Cardiac fibroblast (primary cell): Measurements from ENCODE around the gene CEP63.

ENCODE experiments used
- DNase-seq, 2 donors: peaks; one replicate each; pipeline versions ENCODE4 v3.0.0 to v3.0.0-alpha.2; 2010; ENCODE audit warnings: low read depth in 2 of 2
- H3K4me3 ChIP-seq, 2 donors: replicated peaks in 1 of 2; 1 replicate in 1 of 2; 2 replicates in 1 of 2; pipeline ENCODE4 v1.5.1; 2011; ENCODE audit warnings: low read depth in 2 of 2, low read length in 2 of 2, mild to moderate bottlenecking in 2 of 2, moderate library complexity in 1 of 2
- TF ChIP-seq, protein P1 (sequence below): IDR thresholded peaks from one replicate; pipeline ENCODE4 v1.5.1; 2011; ENCODE audit warnings: low read depth, mild to moderate bottlenecking, low read length, inconsistent platforms

Gene CEP63

GRCh38 chr3:134603480-134603879, 117.6 kb downstream of the CEP63 start:
- DNase-seq = no peak
- TF ChIP-seq, protein P1, sequence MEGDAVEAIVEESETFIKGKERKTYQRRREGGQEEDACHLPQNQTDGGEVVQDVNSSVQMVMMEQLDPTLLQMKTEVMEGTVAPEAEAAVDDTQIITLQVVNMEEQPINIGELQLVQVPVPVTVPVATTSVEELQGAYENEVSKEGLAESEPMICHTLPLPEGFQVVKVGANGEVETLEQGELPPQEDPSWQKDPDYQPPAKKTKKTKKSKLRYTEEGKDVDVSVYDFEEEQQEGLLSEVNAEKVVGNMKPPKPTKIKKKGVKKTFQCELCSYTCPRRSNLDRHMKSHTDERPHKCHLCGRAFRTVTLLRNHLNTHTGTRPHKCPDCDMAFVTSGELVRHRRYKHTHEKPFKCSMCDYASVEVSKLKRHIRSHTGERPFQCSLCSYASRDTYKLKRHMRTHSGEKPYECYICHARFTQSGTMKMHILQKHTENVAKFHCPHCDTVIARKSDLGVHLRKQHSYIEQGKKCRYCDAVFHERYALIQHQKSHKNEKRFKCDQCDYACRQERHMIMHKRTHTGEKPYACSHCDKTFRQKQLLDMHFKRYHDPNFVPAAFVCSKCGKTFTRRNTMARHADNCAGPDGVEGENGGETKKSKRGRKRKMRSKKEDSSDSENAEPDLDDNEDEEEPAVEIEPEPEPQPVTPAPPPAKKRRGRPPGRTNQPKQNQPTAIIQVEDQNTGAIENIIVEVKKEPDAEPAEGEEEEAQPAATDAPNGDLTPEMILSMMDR = no peak
- H3K4me3 ChIP-seq = no peak overlapping the region

- TF ChIP-seq, protein P1 = no peak
- no peak for DNase-seq
- H3K4me3 ChIP-seq = no peak overlapping the region
These were observed 118.1 kb downstream of the CEP63 start for GRCh38 chr3:134603956-134604355.

DNA sequence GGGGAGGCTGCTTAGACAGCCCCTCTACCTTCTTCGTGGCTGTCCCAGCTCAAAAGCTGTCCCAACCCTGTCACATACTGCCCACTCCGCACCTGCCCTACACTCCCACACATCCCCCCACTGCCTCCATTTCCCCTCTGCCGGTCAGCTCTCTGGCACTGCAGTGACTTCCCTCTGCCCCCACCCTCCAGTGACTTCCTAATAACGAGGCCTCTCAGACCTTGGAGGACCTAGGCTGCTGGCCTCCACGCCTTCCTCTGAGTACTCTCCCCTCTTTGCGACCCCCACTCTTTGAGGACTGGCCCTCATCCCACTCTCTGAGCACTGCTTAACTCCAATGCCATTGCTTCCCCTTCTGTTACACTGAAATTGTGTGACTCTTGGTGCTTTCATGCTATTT, 119.7 kb downstream of the CEP63 start:
- no peak for DNase-seq
- H3K4me3 ChIP-seq = no peak overlapping the region
- TF ChIP-seq, protein P1 = no peak

DNA sequence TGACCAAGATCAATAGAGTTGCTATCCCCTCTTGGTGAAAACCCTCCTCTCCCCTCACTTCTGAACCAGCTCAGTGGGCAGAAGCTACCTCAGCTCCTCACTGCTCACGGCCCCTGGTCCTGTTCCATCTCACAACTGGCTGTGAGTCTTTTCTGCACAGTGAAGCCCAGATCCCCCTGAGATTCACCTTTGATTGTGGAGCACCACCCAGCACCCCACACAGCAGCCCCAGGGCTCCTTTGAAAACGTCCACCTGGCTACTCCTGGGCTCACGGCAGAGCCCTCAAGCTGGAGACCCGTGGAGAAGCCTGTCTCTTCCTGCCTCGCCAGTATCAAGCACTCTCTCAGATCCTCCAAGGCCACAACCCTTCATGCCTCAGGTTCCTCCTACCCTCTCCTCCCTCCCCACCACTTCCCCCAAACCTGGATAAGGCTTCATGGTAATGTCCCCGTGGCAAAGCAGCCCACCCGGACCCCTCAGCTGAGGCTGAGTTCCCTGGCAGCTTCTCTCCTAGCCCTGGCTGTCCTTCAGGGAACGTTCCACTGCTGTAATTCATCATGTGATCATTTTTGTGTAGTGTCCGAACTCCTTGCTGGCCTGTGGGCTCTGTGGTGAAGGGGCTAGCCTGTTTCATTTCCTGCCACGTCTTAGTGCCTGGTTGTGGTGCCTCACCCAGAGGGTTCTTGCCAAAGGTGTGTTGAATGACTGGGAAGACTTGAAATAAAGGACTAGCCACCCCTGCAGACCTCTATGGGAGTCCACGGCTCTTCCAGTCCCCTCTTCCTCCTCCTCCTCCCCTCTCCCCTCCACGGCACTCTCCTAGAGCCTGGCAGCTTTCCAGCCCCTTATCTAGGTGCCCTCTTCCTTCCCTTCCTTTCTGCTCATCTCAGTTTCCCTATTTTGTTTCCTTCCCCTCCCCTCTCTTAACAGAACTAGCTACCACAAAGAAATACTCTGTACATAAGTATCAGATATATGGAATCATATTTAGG, 120.5 kb downstream of the CEP63 start:
- DNase-seq = no peak
- TF ChIP-seq, protein P1 = no peak
- H3K4me3 ChIP-seq = no peak overlapping the region

GRCh38 chr3:134607054-134608022, 121.5 kb downstream of the CEP63 start:
- TF ChIP-seq, protein P1 = no peak
- no peak overlapping the region for H3K4me3 ChIP-seq
- peak; percentile 68 to 82 for DNase-seq

DNA sequence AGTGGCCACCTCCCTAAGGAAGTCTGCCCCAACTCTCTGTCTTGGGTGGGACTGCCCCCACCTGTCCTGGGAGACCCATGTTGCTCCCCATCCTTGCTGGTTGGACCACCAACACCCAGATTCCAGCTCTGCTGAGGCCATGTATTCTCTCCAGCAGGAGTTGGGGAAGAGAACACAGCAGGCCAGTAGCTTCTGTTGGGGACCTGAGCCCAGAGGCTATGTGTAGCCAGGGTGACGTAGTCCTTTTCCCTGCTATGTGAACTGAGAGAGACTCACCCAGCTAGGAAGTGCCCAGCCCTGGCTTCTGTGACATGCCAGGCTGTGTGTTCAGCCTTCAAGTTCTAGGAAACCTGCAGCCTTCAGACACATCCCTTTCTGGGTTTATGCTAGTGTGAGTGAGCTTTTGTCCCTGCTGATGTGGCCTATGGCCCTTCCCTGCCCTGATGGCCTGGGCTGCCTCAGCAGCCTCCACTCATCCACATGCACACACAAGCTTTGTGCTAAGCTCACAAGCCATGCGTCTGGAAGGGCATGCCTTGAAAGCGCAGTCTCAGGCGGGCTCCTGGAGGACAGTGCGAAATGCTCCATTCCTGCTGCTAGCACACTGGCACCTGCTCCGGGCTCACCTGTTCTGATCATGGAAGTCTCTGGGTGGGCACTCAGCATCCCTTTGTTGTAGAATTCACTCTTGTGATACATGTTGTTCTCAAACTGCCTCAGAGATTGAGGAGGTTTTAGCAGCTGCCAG, 122.3 kb downstream of the CEP63 start:
- H3K4me3 ChIP-seq = no peak overlapping the region
- no peak for DNase-seq
- TF ChIP-seq, protein P1 = no peak
